Measurements from ENCODE around the gene DCXR. TPM values are rescaled to one million over a fixed set of nuclear protein-coding genes. Genes with fewer than 3 reads are reported as not detected.

The DCXR gene
- total and polyA plus RNA-seq, 2 of the 13 experiments (the other 11 are each of a cell fraction or from before 2014, with no cell fraction given): 287 to 311 TPM

DNA sequence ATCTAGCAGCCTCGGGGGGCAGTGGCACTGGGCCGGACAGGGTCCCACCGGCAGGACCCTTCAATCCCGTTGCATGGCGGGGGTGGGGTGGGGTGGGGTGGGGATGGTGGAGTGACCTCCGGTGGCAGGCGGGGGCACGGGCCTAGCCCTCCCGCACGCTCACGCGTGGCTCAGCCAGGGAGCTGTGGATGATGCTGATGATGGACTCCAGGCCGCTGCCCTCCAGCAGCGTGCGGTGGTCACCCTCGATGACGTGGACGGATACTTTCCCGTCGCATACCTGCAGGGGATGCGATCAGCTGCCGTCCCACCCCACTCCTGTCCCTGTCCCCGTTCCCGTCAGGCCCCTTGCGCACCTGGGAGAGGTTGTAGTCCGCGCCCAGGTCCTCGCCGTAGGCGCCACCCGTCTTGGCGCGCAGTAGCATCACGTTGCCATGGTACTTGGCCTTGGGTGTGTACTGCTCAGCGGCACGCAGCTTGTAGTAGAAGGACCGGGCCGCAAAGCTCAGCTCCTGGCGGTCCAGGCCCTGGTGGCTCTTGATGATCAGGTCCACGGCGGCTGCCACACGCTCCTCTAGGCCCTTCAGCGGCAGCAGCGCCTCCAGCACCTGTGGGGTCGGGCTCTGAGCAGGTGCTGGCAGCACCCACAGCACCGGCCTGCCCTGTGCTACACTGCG, 41.6 kb upstream of the DCXR start (continued):
- 0 out of 2 replicates have a peak, but pooled peaks have one; percentile 4 for TF ChIP-seq MYC (CRISPR knock-in tag; IDR thresholded peaks at IDR 0.05; ENCODE audit: borderline replicate concordance)

DNA sequence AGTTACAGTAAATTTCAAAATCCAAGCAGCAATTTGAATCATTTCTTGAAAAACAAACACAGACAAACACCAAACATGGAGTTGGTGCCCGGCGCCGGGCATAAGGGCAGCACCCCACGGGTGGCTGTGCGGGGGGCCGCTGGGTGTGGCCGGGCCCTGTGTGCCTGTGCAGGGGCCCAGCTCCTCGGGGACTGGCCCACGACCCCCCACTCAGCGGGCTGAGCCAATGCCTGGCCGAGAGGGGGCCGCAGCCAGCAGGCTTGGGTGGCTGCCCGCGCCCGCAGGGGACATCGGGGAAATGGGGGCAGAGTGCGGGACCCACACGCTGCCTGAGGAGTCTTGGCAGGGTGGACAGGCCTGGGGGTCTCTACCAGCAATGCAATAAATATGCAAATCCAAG, 40.9 kb upstream of the DCXR start:
- WGBS (ENCODE audit: low lambda C conversion rate): 98% methylated on average over 11 of the region's 18 CpGs
- ChIA-PET CTCF (ENCODE audit: low intra/inter-chr PET ratio, low total read pairs) (interaction anchor here (0.6 kb wide), 1 partner anchor 48 kb away, joined by 3 read pairs; no protein-coding TSS in a partner anchor), POLR2A (interaction anchor here (1.4 to 1.9 kb wide), 2 partner anchors 13 to 17 kb away, joined by 4 to 6 read pairs; partner anchors contain the start of gene DUS1L)
- Histone ChIP-seq H3K79me2 (ENCODE audit: insufficient read depth, low read length) (no peaks in the 10 kb centered on the region), H3K36me3 (replicated peaks in 1 of 2; ENCODE audit: control insufficient read depth in 1 of 2, insufficient read depth in 2 of 2, low read length in 2 of 2) (peaks cover 39 to 49% of the 10 kb centered on the region in 2 experiments), H3K9me3 (ENCODE audit: low read length) (no peaks in the 10 kb centered on the region), H3K27ac (ENCODE audit: extremely low read length, insufficient read depth, low read length) (no peak overlapping the region), H3K4me1 (ENCODE audit: insufficient read depth, low read length) (peaks cover 12% of the 10 kb centered on the region), H2AFZ (ENCODE audit: low read length) (no peak overlapping the region), H4K20me1 (ENCODE audit: insufficient read depth, low read length) (peaks cover 38% of the 10 kb centered on the region), H3K4me2 (ENCODE audit: low read depth, low read length) (no peak overlapping the region), H3K9ac (ENCODE audit: insufficient read depth, low read depth, low read length) (no peak overlapping the region), H3K27me3 (ENCODE audit: control insufficient read depth in 1 of 2, insufficient read depth in 2 of 2, low read length in 2 of 2) (no peaks in the 10 kb centered on the region), H3K4me3 (replicated peaks in 1 of 3; ENCODE audit: insufficient read depth in 1 of 3, low read depth in 2 of 3, low read length in 3 of 3) (no peak overlapping the region)
- in situ Hi-C loops (cut with HindIII; ENCODE audit: extremely low pct_ligation_motif_present, low pct_unique_long_range_greater_than_20kb) (no loop called here), intact Hi-C loops (cut with micrococcal nuclease; ENCODE audit: unreplicated experiment) (no loop called here)
- TF ChIP-seq, protein P1, sequence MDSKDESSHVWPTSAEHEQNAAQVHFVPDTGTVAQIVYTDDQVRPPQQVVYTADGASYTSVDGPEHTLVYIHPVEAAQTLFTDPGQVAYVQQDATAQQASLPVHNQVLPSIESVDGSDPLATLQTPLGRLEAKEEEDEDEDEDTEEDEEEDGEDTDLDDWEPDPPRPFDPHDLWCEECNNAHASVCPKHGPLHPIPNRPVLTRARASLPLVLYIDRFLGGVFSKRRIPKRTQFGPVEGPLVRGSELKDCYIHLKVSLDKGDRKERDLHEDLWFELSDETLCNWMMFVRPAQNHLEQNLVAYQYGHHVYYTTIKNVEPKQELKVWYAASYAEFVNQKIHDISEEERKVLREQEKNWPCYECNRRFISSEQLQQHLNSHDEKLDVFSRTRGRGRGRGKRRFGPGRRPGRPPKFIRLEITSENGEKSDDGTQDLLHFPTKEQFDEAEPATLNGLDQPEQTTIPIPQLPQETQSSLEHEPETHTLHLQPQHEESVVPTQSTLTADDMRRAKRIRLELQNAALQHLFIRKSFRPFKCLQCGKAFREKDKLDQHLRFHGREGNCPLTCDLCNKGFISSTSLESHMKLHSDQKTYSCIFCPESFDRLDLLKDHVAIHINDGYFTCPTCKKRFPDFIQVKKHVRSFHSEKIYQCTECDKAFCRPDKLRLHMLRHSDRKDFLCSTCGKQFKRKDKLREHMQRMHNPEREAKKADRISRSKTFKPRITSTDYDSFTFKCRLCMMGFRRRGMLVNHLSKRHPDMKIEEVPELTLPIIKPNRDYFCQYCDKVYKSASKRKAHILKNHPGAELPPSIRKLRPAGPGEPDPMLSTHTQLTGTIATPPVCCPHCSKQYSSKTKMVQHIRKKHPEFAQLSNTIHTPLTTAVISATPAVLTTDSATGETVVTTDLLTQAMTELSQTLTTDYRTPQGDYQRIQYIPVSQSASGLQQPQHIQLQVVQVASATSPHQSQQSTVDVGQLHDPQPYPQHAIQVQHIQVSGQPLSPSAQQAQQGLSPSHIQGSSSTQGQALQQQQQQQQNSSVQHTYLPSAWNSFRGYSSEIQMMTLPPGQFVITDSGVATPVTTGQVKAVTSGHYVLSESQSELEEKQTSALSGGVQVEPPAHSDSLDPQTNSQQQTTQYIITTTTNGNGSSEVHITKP (CRISPR knock-in tag; IDR thresholded peaks at IDR 0.05; ENCODE audit: low read depth): no peak
- TF ChIP-seq RBFOX2 (IDR thresholded peaks at IDR 0.05; ENCODE audit: low read depth, low read length) (peak; percentile 57; the same call in 1 of the 2 replicates), ZBTB7B (CRISPR knock-in tag; IDR thresholded peaks at IDR 0.05) (0 out of 2 replicates have a peak, but pooled peaks have one; percentile 9)
- no peak for DNase-seq (ENCODE audit: low spot score)
- BruUV-seq (replicated peaks): no TSS peak
- no peak for ATAC-seq
- FAIRE-seq: no peak
